ENCODE data around the gene RNF207.

The RNF207 gene

DNA sequence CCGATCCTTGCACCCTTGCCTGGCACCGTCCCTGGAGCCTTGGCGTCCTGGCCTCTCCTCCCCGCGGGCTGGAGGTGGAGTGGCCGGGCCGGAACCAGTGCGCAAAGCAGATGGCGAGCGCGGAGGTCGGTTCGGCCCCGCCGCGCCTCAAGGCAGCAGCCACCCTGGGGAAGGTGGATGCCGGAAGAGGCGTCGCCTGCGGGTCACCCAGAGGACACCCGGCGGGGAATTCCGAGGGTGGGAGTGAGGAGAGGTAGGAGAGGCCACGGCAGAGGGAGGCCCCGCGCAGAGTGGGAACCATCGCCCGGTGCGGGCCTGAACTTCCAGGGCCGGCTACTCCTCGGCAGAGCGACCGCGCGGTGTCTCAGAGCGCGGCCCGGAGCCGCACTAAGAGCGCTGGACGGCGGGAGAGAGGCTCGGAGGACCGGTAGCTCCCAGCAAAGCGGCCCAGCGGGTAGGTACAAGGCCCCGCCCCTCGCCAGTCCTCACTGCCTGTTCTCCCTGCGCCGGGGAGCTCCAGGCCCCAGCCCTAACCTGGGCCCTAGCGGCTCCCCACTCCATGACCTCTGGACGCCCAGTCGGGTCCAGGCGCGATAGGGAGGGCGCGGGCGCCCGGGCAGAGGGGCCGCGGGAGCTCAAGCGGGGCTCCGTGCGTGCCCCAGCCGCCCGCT lies at the start of gene RNF207:
RNF207 (plus strand) TSS at position 271 of the 671 bp plus-strand sequence. CDS start 417 bp downstream, outside the sequence.
- DNase-seq: no peak

GRCh38 chr1:6157132-6157527 lies 48.8 kb upstream of the RNF207 start:
- DNase-seq: no peak

- DNase-seq: no peak
Observed at GRCh38 chr1:6157528-6158174, 48.3 kb upstream of the RNF207 start.

- no peak for DNase-seq
Observed at GRCh38 chr1:6158181-6158580, 47.7 kb upstream of the RNF207 start.

DNA sequence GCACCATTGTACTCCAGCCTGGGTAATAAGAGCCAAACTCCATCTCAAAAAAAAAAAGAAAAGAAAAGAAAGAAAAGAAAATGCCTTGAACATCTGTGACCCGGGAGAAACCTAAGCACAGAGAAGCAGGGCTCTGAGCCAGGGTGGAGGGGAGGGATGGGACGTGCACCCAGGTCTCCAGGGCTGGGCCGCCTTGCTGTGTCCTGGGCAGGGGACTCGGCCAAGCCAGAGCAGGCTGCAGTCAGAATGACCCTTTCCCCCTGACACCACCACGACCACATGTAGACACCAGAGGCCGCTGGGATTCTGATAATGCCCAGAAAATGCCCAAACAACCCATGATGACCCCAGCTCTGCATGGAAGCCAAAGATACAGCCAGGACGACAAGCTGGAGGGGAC lies 43.6 kb upstream of the RNF207 start:
- DNase-seq: no peak

- DNase-seq: peak; percentile 91
Observed at GRCh38 chr1:6162773-6163172, 43.1 kb upstream of the RNF207 start.

- no peak for DNase-seq
Observed at GRCh38 chr1:6163191-6163972, 42.5 kb upstream of the RNF207 start.

- no peak for DNase-seq
Observed at GRCh38 chr1:6163973-6164617, 41.8 kb upstream of the RNF207 start.

GRCh38 chr1:6165027-6165426 lies 40.9 kb upstream of the RNF207 start:
- DNase-seq: no peak

- DNase-seq: no peak
Observed at GRCh38 chr1:6165441-6165985, 40.4 kb upstream of the RNF207 start.

DNA sequence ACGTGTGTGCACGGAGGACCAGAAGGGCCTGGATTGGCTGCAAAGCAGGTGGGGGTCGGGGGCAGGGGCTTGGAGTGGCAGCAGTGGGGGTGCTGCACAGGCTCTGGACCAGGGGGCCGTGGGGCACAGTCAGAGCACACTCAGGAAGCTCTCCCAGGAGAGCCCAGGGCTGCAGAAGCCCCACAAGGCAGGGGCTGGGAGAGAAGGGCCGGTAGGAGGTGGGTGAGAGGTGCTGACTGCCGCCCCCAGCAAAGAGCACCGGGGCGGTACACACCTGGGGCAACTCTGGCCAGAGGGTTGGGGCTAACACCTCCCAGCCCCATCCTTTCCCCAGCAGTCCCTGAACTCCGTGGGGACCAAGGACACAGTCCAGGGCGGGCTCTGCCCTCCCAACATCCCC lies 39.7 kb upstream of the RNF207 start:
- DNase-seq: no peak

GRCh38 chr1:6166655-6167390 lies 39.1 kb upstream of the RNF207 start:
- DNase-seq: no peak

DNA sequence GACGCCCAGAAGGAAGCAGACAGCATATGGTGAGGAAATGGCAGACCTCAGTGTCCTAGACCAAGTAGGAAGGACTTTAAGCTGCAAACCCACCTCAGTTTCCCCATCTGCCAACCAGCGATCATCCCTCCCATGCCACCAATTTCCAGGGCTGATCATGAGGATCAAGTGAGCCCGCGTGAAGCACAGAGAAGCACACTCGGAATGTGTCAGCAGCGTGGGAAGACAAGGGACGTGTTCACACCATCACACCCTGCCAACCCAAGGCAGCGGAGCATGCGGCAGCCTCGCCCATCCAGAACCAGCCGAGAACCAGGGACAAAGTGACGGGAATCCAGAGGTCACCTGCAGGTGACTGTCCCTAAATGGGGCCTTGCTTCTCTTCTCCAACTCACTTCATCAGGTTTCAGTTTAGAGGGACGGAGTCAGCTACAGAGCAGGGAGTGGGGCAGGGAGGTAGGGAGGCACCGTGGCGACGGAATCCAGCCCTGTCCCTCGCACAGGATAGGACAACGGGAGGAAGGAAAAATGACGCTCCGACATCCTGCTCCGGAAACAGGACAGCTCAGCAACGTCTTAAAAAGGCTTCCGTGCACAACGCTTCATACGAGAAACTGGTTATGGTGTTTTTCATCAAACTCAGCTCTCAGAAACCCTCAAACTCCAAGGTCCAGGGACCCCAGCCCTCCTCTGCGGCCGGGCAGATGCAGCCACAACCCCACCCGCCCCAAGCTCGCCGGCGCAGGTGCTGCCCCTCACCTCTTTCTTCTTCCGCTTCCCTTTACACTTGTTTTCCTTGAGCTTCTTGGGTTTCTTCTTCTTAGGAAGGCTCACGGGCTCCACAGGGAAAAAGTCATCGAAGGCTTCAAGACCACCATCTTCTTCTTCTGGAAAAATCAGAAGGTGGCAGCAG lies 38.3 kb upstream of the RNF207 start:
- no peak for DNase-seq

- DNase-seq: no peak
Observed at GRCh38 chr1:6168947-6169586, 36.9 kb upstream of the RNF207 start.

- no peak for DNase-seq
Observed at GRCh38 chr1:6170116-6170741, 35.7 kb upstream of the RNF207 start.

DNA sequence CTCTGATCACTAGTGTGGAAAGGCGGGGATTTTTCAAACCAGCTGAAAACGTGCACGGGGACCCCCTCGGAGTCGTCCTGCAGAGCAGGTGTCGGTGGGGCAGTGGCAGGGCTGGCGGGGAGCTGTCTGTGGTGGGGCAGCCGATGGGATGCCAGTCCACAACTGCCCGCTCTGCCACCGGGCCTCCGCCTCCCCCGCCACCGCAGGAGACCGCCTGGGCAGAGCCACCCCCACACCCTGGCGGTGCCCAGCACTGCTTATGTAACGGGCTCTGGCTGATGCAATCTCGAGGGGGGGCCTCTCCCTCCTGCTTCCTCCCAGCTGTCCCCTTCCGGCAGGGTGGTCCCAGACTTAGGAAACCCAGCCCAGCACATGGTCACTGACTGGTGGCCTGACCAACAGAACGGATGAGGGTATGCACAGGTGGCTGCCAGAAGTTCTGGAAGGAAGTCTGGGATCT lies 35.1 kb upstream of the RNF207 start:
- DNase-seq: no peak

- no peak for DNase-seq
Observed at GRCh38 chr1:6171548-6172124, 34.3 kb upstream of the RNF207 start.

DNA sequence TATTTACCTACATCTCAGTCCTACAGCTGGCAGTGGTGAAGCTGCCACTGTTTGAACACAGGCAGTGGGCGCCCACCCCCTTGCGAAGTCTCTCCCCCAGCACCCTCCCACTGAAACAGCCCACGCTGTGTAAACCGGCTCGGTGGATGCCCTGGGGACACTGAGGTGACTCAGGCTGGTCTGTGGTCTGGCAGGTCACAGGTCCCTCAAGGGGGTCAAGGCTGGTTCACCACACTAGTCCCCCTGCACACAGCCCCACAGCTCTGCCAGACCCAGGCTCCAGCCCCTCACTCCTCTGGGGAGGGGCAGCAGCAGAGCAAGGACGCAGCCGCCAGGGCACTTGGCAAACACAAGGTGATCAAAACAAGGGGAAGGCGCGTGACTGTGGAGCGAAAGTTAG lies 33.4 kb upstream of the RNF207 start:
- no peak for DNase-seq

- DNase-seq: no peak
Observed at GRCh38 chr1:6174621-6175410, 31.1 kb upstream of the RNF207 start.
